TTC549 (cell line): ENCODE data around the gene OR6K6.

Experiments used
- FAIRE-seq: peaks from 2 replicates; lab custom pipeline; 2012; peaks lifted over from hg19 to GRCh38; lab: Jason Lieb, UNC

The OR6K6 gene

DNA sequence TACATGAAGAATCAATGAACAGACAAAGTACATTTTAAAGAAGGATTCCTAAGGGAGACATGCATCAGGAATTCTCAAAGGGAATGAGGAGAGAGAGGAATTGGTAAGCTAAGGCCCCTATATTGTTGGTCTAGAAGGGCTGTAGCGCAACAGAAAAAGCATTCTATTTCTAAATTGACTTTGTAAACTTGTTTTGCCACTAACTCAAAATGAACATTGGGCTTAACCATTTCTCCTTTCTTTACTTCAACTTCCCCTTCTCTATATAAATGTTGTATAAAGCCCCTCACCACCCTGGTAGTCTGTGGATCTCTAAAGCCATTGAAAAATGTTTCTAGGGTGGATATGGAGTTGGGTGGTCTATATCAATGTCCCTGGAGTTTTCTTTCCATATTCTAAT, 46.9 kb downstream of the OR6K6 start:
- FAIRE-seq, result no peak

DNA sequence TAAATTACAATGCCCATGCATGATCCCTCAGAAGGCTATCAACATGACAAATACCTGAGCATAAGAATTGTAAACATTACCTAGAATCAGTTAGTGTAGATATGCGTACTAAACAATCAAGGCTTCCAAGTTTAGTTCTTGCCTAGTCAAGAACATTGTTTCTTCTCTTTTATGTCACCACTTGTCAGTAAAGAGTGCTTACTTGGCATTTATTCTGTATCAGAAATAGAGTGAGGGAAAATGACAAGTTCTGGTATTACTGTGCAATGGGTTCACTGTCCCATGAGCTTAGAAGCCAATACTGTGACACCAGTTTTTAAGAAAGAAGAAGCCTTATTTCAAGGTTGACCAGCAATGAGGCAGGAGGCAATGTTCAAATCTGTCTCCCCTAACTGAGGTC, 49.2 kb downstream of the OR6K6 start:
- no peak for FAIRE-seq
